GM12801 (cell line): ENCODE measurements around the gene RNF103.

Source experiments
- TF ChIP-seq, protein P1 (sequence below): IDR thresholded peaks from one replicate; pipeline ENCODE4 v1.5.1; 2011; ENCODE audit warnings: control low read depth; ENCODE audit not compliant: insufficient read length; ENCODE audit errors: extremely low read depth

RNF103 gene

DNA sequence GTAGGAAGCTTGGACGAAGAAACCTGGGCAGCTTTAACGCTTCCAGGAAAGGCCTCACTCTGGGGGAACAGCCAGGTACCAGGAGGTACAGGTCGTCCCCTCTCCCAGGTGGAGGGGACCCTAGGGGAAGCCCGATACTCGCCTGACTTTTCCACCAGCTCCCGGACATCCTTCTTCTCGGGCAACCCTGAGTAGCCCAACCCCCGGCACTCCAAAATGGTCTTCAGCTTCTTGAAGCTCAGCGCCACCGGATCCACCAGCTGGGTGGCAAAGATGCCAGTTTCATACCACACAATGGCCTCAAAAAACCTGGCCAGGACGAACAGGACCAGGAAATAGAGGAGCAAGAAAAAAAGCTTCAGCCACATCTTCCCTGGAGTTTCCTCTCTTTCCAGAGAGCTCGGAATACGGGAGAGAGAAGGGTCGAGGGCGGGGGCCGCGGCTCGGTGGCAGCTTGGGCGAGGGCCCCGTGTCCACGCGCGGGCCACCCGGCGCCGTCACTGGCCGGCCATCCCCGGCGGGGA is 1.1 kb downstream of the RNF103 start:
- TF ChIP-seq, protein P1, sequence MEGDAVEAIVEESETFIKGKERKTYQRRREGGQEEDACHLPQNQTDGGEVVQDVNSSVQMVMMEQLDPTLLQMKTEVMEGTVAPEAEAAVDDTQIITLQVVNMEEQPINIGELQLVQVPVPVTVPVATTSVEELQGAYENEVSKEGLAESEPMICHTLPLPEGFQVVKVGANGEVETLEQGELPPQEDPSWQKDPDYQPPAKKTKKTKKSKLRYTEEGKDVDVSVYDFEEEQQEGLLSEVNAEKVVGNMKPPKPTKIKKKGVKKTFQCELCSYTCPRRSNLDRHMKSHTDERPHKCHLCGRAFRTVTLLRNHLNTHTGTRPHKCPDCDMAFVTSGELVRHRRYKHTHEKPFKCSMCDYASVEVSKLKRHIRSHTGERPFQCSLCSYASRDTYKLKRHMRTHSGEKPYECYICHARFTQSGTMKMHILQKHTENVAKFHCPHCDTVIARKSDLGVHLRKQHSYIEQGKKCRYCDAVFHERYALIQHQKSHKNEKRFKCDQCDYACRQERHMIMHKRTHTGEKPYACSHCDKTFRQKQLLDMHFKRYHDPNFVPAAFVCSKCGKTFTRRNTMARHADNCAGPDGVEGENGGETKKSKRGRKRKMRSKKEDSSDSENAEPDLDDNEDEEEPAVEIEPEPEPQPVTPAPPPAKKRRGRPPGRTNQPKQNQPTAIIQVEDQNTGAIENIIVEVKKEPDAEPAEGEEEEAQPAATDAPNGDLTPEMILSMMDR: no peak

DNA sequence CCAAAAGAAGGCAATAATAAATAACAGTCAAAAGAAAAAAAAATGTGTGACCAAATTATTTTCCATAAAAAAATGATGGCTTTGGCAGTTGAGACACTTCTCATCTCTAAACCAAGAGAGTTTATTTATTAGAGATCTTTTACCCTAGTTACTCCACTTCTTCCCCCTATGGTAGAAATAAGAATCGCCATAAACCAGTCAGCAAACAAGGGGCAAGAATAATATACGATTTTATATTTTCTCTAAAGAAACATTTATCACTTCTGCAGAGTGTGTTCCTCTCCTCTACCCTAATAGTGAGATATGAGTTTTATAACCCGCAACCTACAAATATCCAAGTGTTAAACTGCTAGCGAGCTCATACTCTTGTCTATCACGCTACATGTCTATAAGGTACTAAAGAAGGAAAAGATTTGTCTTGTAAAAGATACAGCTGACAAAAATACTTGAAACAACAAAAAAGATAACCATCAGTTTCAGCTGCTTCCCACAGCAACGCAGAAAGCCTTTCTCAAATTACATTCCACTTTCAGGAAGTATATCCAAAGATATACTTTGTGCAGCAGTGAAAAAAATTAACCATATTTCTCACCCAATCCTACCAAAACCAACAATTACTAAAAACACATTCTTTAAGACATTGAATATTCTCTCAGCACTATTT is 2.3 kb downstream of the RNF103 start:
- TF ChIP-seq, protein P1: no peak

DNA sequence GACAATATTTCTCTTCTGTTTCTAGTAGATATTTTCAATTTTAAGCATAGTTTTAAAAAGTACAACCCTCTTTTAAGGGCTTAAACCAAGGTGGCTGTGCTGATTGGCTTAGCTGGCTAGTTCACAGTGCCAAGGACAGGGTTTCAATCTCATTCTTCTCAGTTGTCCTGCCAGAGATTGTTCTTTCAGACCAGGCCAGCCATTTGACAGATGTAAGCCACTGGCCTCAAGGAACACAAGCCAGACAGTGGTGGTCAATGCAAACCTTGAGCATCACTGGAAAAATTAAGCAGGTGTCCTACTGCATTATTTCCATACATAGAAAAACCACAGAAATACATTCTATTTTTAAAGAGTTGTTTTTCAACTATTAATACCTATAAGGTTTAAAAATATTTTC is 5.9 kb downstream of the RNF103 start:
- TF ChIP-seq, protein P1: no peak

DNA sequence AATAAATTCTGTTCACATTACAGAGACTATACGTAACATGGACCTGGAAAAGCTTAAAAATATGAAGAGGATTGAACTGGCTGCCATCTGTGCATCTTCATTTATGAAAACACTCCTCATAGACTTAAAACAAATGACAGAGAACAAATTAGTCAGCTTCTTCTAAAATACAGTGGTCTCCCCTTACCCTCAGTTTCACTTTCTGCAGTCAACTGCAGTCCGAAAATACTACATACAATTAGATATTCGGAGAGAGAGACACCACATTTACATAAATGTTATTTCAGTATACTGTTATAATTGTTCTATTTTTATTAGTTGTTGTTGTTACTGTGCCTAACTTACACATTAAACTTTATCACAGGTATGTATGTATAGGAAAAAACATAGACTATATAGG is 6.5 kb downstream of the RNF103 start:
- TF ChIP-seq, protein P1: no peak

DNA sequence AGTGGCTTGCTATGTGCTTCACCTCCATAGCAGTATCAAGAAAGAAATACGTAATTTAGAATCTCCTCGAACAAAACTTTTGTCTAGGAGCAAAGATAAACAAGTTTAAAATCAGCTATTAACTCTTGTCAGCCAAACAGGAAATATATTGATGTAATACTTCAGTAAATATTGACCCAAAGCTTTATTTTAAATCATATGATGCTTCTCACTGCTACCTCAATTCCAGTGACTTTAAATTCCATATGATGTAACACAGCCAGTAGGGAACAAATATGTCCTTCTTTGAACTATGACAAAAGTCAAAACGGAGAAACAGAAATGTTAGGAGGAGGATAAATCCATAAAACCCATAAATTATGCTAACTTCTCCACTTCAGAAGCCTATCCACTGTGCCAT is 7.2 kb downstream of the RNF103 start:
- TF ChIP-seq, protein P1: no peak

DNA sequence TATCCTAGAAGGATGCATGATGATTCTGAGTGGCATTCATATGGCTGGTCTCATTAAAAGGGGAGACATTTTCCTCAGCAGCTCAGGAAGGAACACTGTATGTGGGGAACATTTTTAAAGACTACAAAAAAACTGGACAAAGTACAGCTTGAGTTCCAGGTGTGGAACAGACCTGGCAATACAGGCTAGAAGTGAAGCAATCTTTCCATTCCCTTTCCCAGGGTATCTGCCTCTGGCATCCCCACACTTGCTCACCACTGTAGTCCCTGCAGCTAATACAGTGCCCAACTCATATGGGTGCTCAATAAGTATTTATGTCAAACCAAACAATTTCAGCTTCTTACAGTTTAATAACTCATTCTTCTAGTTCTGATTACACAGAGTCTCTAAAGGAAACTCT is 8.1 kb downstream of the RNF103 start:
- TF ChIP-seq, protein P1: no peak

DNA sequence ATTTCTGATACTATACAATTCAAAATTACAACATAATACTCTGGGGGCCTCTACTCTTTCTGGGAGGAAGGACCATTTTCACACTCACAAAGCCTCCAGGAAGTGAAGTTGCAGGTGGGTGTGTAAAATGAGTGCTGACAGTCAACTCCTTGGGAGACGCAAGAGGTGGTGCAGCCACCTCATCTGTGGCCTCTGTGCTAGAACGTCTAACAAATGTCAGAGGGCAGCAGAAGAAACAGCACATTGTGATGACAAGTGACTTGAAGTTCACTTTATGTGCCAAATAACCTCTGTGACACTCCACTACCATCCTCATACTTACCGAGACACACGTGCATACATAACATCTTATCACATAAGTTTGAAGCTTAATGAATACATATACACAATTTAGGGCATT is 10.2 kb downstream of the RNF103 start:
- TF ChIP-seq, protein P1: no peak
